ENCODE data around the gene RPS21. TPM values are rescaled to one million over a fixed set of nuclear protein-coding genes. Genes with fewer than 3 reads are reported as not detected.

The RPS21 gene
- total and polyA plus RNA-seq, 10 of the 15 experiments (the other 5 are each of a cell fraction or from before 2014, with no cell fraction given) = 1,474 to 4,987 (median 2,439) TPM

DNA sequence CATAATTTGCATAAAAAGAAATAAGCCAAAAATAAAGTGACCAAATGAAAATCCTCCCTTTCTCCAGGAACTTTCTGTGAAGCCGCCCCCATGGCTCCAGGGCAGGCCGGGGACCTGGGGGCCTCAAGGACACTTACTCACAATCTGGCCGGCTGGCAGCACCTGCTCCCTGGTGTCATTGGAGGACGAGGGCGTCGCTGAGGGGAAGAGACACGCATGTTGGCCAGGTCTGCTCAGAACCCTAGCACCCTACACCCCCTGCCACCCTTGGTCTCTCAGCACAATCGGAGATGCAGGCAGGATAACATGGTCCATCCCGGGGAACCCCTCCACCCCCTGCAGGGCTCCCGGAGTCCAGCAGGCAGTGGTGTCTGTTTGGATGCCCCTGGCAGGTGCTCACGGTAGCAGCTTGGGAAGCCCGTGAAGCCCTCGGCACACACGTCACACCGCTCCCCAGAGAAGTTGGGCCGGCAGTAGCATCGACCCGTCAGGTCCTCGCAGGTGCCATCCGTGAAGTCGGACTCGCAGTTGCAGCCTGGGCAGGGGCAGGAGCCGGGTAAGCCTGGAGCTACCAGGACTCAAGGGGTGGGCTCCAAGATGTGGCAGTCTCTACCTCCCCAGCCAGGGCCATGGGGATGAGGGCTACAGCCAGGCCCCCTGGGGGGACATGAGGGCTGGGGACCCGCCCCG, 41.1 kb upstream of the RPS21 start (continued):
- TF ChIP-seq KAT2A (conservative IDR thresholded peaks at IDR 0.05; ENCODE audit: control insufficient read depth, low read depth, low read length) = no peak
- TF ChIP-seq, protein P1, sequence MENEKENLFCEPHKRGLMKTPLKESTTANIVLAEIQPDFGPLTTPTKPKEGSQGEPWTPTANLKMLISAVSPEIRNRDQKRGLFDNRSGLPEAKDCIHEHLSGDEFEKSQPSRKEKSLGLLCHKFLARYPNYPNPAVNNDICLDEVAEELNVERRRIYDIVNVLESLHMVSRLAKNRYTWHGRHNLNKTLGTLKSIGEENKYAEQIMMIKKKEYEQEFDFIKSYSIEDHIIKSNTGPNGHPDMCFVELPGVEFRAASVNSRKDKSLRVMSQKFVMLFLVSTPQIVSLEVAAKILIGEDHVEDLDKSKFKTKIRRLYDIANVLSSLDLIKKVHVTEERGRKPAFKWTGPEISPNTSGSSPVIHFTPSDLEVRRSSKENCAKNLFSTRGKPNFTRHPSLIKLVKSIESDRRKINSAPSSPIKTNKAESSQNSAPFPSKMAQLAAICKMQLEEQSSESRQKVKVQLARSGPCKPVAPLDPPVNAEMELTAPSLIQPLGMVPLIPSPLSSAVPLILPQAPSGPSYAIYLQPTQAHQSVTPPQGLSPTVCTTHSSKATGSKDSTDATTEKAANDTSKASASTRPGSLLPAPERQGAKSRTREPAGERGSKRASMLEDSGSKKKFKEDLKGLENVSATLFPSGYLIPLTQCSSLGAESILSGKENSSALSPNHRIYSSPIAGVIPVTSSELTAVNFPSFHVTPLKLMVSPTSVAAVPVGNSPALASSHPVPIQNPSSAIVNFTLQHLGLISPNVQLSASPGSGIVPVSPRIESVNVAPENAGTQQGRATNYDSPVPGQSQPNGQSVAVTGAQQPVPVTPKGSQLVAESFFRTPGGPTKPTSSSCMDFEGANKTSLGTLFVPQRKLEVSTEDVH (IDR thresholded peaks at IDR 0.05; ENCODE audit: low read depth, partially characterized antibody) = no peak
- no peak for TF ChIP-seq NRF1 (conservative IDR thresholded peaks at IDR 0.05; ENCODE audit: low read depth, low read length)
- no peak for TF ChIP-seq BACH1 (IDR thresholded peaks at IDR 0.05; ENCODE audit: borderline replicate concordance)

DNA sequence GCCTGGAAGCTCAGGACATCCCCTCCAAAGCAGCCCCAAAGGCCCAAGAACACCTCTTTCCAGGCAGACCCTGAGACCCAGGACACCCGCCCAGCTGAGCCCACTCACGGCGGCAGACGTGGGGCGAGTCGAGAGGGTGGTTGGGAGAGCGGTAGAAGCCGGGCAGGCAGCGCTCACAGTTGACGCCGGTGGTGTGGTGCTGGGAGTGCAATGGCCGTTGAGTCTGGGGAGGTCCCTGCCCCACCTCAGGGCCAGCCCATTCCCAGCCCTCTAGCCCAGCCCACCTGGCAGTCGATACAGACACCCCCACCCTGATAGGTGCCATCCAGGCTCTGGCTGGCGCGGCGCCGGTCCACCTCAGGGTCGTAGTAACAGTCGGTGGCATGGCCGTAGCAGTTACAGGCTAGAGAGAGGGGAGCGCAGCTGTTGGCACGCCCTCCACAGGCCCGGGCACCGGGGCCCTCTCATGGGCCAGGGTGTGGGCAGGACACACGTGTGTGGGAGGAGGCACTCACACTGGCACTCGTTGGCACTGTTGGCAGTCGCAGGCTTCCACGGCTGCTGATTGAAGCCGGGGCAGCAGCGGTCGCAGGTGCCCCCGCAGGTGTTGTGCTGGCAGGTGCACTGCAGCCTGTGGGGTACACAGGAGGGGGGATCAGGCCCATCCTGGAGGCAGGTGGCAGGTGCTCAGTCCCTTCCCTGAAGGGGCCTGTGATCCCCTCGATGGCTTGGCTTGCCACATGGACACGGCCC, 40.3 kb upstream of the RPS21 start:
- 85% methylated on average over 34 of the region's 34 CpGs for WGBS (ENCODE audit: insufficient coverage, insufficient replicate concordance, low lambda C conversion rate, missing lambda C conversion rate)
- Histone ChIP-seq H3K27ac (ENCODE audit: control insufficient read depth, insufficient read depth) (no peak overlapping the region), H3K9ac (ENCODE audit: control insufficient read depth, insufficient read depth, low read length) (no peak overlapping the region), H3K4me2 (ENCODE audit: control insufficient read depth, insufficient read depth) (no peak overlapping the region), H3K79me2 (ENCODE audit: control insufficient read depth, insufficient read depth, low read length) (no peaks in the 10 kb centered on the region), H4K20me1 (ENCODE audit: control insufficient read depth, insufficient read depth) (no peaks in the 10 kb centered on the region), H3K27me3 (replicated peaks in 1 of 2; ENCODE audit: control insufficient read depth in 2 of 2, insufficient read depth in 2 of 2, low read length in 1 of 2) (no peaks in the 10 kb centered on the region), H2AFZ (ENCODE audit: control insufficient read depth, low read depth, low read length) (no peak overlapping the region), H3K9me3 (replicated peaks; ENCODE audit: control insufficient read depth, insufficient read depth, low read length) (no peaks in the 10 kb centered on the region; the same call in 2 of the 3 replicates), H3K4me3 (no peak overlapping the region), H3K36me3 (ENCODE audit: control insufficient read depth in 2 of 2, insufficient read depth in 2 of 2, low read length in 1 of 2) (no peaks in the 10 kb centered on the region; a peak in 1 of 4 replicates), H3K4me1 (ENCODE audit: control insufficient read depth, insufficient read depth, low read length) (no peaks in the 10 kb centered on the region)
- in situ Hi-C loops (cut with MboI) = no loop called here
- FAIRE-seq (no peak), ATAC-seq (no peak), DNase-seq (ENCODE audit: low read depth, low spot score) (no peak)
- CTCF ChIA-PET = no interaction called here
- SMC1A ChIA-PET (ENCODE audit: uncharacterized antibody, unreplicated experiment) = no interaction called here
- intact Hi-C loops (cut with micrococcal nuclease; ENCODE audit: unreplicated experiment) = no loop called here
- POLR2A ChIA-PET = no interaction called here
- no TSS peak for BruUV-seq (replicated peaks)
- no peak for TF ChIP-seq TARDBP (IDR thresholded peaks at IDR 0.05; ENCODE audit: borderline replicate concordance)
- TF ChIP-seq YY1 (IDR thresholded peaks at IDR 0.05; ENCODE audit: low read depth, low read length) = no peak
- TF ChIP-seq NFIC (IDR thresholded peaks at IDR 0.05; ENCODE audit: low read depth, low read length) = no peak
- no peak for TF ChIP-seq RUNX3 (IDR thresholded peaks at IDR 0.05; ENCODE audit: low read length)
- RAD21 ChIA-PET (ENCODE audit: unreplicated experiment) = no interaction called here
